Stimulated activated memory B cell treated with anti-CD40 and anti-IgM and Interleukin-4, amounts not matched to agents 10 μg/mL and 1 μg/mL and 100 μg/mL, for 72 hours (primary cell): ENCODE measurements around the gene MAMLD1.

ENCODE experiments used
- ATAC-seq: fragments of 150-1000 bp; cut with Tn5 transposase; 2 replicates; pipeline ENCODE4 v1.10.0; 2021
- H3K27ac Mint-ChIP-seq: one replicate; pipeline ENCODE4 v1.8.0; 2022; ENCODE audit warnings: mild to moderate bottlenecking, mixed read lengths
- H3K27me3 Mint-ChIP-seq: one replicate; pipeline ENCODE4 v1.8.0; 2022; ENCODE audit warnings: mixed read lengths
- H3K36me3 Mint-ChIP-seq: one replicate; pipeline ENCODE4 v1.8.0; 2022; ENCODE audit warnings: mixed read lengths
- H3K4me1 Mint-ChIP-seq: one replicate; pipeline ENCODE4 v1.8.0; 2022; ENCODE audit warnings: mixed read lengths
- H3K4me3 Mint-ChIP-seq: one replicate; pipeline ENCODE4 v1.8.0; 2022; ENCODE audit warnings: mild to moderate bottlenecking, moderate library complexity, mixed read lengths
- H3K9me3 Mint-ChIP-seq: one replicate; pipeline ENCODE4 v1.8.0; 2022; ENCODE audit warnings: mixed read lengths

MAMLD1 gene

DNA sequence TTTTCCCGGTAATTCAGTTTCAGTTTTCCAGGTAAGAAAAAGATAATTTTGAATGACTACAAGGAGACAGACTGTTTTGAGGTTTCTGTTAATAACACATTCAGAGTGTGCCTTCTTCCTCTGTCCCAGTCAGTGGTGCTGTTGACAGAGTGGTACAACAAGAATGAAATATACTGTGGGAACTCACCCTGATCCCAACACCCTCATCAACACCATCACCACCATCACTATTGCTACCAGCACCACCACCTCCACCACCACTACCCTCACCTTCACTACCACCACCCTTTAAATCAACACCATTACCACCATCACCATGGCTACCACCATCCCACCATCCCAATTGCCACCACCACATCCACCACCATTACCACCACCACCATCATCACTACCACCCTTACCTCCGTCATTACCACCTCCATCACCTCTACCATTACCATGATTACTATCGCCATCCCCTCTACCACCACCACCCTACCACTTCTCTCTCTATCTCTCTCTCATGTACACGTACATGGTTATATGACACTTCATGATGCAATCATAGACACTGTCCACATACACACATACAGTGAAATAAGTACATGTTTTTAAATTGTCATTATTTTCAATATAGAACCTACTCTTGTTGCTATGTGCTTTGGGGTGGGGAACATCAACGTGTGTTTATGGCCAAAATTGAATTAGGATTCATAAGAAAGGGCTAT, 91.5 kb downstream of the MAMLD1 start:
- no peaks in the 10 kb centered on the region for H3K27me3 Mint-ChIP-seq
- H3K4me1 Mint-ChIP-seq: no peaks in the 10 kb centered on the region
- H3K27ac Mint-ChIP-seq: no peak overlapping the region
- H3K36me3 Mint-ChIP-seq: peaks cover 9% of the 10 kb centered on the region
- no peak overlapping the region for H3K4me3 Mint-ChIP-seq
- no peak for ATAC-seq
- H3K9me3 Mint-ChIP-seq: no peaks in the 10 kb centered on the region

DNA sequence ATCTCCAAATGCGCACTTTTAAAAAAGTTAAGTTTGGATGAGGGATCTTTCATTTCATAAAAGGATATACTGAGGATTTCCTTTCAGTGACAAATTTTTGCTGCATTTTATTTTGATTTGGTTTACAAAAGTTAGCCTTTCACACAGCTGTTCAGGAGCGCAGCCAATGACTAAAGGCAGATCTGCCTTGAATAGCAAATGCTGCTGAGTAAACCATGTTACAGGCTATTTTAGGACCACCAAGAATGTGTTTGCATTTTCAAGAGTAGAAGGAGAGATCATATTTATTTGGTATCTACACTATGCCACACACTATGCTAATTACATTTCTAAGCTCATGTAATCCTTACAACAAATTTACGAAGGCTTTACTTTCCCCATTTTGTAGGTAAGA, 92.1 kb downstream of the MAMLD1 start:
- no peaks in the 10 kb centered on the region for H3K27me3 Mint-ChIP-seq
- no peaks in the 10 kb centered on the region for H3K4me1 Mint-ChIP-seq
- H3K36me3 Mint-ChIP-seq: peaks cover 9% of the 10 kb centered on the region
- H3K9me3 Mint-ChIP-seq: no peaks in the 10 kb centered on the region
- H3K27ac Mint-ChIP-seq: no peak overlapping the region
- no peak for ATAC-seq
- no peak overlapping the region for H3K4me3 Mint-ChIP-seq

DNA sequence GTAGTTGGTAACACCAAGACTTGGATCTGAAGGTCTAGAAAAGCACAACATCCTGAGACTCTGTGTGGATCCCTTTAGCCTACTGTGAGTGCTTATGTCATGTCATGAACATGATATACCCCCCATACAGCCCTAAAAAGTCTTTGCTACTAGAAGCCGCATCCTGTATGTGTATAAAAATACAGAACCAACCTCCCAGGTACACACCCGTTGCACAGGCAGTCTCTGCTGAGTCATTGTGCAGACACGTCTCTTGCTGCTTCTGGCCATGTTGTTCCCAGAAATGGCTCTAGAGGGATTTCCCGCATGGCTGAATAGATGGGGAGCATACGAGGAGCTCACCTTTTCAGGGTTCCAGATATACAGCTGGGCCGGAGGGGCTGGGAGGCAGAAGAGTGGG, 93.3 kb downstream of the MAMLD1 start:
- ATAC-seq: no peak
- no peaks in the 10 kb centered on the region for H3K4me1 Mint-ChIP-seq
- no peak overlapping the region for H3K4me3 Mint-ChIP-seq
- no peak overlapping the region for H3K27ac Mint-ChIP-seq
- H3K9me3 Mint-ChIP-seq: no peaks in the 10 kb centered on the region
- H3K27me3 Mint-ChIP-seq: no peaks in the 10 kb centered on the region
- peaks cover 9% of the 10 kb centered on the region for H3K36me3 Mint-ChIP-seq

DNA sequence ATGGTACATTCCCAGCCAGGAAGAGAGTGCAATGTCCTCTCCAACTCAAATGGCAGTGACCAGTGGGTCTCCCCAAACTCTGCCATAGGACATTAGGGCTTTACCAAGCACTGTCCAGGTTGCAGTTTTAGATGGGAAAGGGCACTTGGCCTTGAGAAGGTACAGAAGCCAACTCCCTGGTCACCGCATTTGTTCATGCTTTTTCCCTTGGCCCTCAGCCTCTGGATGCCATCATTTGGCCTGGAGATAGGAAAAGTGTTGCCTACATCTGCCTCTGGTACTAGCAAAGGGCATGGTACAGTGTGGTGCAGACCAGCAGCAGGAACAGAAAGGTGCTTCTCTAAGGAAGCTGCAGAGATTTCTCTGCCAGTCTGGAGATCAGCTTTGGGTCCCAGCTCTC, 93.8 kb downstream of the MAMLD1 start:
- Mint-ChIP-seq H3K4me3 (no peak overlapping the region), H3K27ac (no peak overlapping the region), H3K36me3 (peaks cover 9% of the 10 kb centered on the region), H3K27me3 (no peaks in the 10 kb centered on the region), H3K4me1 (no peaks in the 10 kb centered on the region), H3K9me3 (no peaks in the 10 kb centered on the region)
- no peak for ATAC-seq

DNA sequence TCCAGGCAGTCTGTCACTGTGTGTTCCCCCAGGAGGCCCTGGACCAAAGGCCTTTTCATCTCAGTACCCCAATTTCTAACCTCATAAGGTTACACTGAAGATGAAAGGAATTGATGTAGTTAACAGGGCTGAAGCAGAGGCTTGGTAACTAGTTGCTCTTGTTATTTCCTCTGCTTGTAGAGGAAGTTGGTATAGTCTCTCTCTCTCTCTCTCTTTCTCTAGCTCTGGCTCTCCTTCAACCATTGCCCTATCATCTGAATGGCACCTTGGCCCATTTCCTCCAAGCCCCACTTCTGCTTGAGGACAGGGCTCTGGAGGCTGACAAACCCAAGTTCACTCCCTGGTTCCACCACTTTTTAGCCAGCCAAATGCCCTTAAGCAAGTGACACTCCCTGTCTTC, 96.1 kb downstream of the MAMLD1 start:
- Mint-ChIP-seq H3K27ac (no peak overlapping the region), H3K4me3 (no peak overlapping the region), H3K4me1 (no peaks in the 10 kb centered on the region), H3K27me3 (no peaks in the 10 kb centered on the region), H3K9me3 (no peaks in the 10 kb centered on the region), H3K36me3 (no peaks in the 10 kb centered on the region)
- no peak for ATAC-seq

DNA sequence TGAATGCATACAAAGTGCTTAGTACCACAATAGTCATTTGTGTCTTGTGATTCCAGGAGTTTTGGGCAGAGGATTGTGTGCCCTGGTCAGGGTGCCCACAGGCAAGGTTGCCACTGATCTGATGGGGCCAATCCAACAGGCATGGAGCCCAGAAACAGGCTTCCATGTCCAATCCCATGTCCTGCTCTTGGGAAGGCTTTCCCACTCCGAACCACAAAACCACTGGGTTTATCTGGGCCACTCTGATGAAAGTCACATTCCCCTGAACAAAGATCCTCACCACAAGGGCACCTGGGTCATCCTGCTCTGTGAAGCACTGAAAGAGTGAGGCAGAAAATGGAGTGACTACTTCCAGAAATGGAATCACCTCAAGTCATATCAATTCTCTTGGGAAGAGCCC, 96.9 kb downstream of the MAMLD1 start:
- Mint-ChIP-seq H3K27me3 (no peaks in the 10 kb centered on the region), H3K9me3 (no peaks in the 10 kb centered on the region), H3K27ac (no peak overlapping the region), H3K4me1 (no peaks in the 10 kb centered on the region), H3K36me3 (no peaks in the 10 kb centered on the region), H3K4me3 (no peak overlapping the region)
- ATAC-seq: no peak

DNA sequence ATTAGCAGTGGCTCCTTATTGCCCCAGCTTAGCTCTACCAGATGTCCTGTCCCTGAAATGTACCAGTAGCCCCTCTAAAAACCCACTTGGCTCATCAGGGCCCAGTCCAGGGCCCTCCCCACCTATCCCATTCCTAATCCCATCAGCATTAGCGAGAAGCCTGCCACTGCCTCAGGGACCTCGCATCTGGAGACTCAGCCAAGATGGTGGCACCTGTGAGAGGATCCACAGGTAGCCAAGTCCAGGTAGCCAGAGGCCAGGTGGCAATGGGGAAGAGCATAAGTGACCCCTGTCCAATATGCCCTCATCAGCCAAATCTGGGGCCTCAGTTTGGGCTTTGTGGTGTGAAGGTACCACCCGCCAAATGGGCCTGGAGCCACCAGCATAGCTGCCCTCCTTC, 97.7 kb downstream of the MAMLD1 start:
- ATAC-seq: no peak
- no peaks in the 10 kb centered on the region for H3K36me3 Mint-ChIP-seq

DNA sequence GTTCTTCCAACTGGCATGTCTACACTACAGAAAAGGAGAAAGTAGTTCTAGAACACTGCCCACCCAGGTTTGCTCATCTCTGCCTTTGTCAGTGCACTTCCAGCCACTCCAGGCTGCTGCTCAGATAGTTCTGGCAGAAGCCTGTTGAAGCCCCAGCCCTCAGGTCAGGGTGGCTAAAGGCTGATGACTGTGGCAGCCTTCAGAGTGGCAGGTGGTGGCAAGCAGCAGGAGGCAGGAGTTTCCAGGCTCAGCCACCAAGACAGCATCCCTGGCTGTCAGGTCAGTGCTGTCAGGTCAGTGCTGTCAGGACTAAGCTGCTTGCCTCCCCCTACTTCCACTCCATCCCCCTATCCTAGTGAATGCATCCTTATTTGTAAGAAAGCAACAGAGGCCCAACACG, 100.4 kb downstream of the MAMLD1 start:
- Mint-ChIP-seq H3K9me3 (no peaks in the 10 kb centered on the region), H3K36me3 (no peaks in the 10 kb centered on the region), H3K27me3 (no peaks in the 10 kb centered on the region), H3K4me1 (no peaks in the 10 kb centered on the region), H3K4me3 (no peak overlapping the region), H3K27ac (no peak overlapping the region)
- ATAC-seq: no peak

More for the DNA sequence above, 97.7 kb downstream of the MAMLD1 start:
- no peaks in the 10 kb centered on the region for H3K27me3 Mint-ChIP-seq
- H3K4me3 Mint-ChIP-seq: no peak overlapping the region
- no peaks in the 10 kb centered on the region for H3K4me1 Mint-ChIP-seq
- no peaks in the 10 kb centered on the region for H3K9me3 Mint-ChIP-seq
- H3K27ac Mint-ChIP-seq: no peak overlapping the region

DNA sequence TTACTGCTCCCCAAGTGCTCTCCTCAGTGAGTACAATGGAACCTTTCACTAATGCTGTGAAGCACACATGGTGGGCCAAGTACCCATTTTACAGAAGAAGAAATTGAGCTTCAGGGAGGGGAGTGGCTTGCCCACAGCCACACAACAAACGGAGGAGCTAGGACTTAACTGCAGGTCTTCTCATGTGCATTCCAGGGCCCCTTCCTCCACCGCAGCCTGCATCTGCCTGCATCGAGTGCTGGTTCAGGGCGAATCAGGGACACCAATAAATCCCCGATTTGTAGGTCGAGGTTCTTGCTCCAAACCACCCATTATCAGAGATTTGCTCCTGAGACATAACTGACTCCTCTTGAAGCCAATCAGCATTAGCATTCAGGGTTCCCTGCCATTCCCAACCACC, 100.9 kb downstream of the MAMLD1 start:
- H3K4me1 Mint-ChIP-seq: no peaks in the 10 kb centered on the region

DNA sequence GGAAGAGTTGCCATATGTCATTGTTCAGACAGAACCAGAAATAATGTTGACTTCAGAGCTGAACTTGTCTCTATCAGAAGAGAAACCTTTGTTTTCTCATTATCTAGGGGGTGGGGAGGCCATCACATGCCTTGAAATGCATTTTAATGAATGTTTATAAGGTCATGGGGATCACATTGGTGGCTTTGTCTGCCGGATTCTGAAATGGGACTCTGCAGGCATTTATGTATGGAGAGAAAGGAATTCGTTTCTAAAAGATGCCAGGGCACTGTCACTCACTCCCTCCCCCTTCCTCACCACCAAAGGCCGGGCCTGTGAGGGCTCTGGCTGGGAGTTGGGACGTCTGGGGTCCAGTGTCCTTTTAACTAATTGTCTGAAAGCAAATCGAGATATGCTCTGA, 102.2 kb downstream of the MAMLD1 start:
- H3K27ac Mint-ChIP-seq: no peak overlapping the region
- no peaks in the 10 kb centered on the region for H3K27me3 Mint-ChIP-seq
- H3K4me3 Mint-ChIP-seq: no peak overlapping the region
- no peaks in the 10 kb centered on the region for H3K4me1 Mint-ChIP-seq
- no peak for ATAC-seq
- H3K36me3 Mint-ChIP-seq: no peaks in the 10 kb centered on the region
- no peaks in the 10 kb centered on the region for H3K9me3 Mint-ChIP-seq

More for the DNA sequence above, 100.9 kb downstream of the MAMLD1 start:
- Mint-ChIP-seq H3K36me3 (no peaks in the 10 kb centered on the region), H3K27me3 (no peaks in the 10 kb centered on the region), H3K27ac (no peak overlapping the region), H3K9me3 (no peaks in the 10 kb centered on the region), H3K4me3 (no peak overlapping the region)
- ATAC-seq: no peak

DNA sequence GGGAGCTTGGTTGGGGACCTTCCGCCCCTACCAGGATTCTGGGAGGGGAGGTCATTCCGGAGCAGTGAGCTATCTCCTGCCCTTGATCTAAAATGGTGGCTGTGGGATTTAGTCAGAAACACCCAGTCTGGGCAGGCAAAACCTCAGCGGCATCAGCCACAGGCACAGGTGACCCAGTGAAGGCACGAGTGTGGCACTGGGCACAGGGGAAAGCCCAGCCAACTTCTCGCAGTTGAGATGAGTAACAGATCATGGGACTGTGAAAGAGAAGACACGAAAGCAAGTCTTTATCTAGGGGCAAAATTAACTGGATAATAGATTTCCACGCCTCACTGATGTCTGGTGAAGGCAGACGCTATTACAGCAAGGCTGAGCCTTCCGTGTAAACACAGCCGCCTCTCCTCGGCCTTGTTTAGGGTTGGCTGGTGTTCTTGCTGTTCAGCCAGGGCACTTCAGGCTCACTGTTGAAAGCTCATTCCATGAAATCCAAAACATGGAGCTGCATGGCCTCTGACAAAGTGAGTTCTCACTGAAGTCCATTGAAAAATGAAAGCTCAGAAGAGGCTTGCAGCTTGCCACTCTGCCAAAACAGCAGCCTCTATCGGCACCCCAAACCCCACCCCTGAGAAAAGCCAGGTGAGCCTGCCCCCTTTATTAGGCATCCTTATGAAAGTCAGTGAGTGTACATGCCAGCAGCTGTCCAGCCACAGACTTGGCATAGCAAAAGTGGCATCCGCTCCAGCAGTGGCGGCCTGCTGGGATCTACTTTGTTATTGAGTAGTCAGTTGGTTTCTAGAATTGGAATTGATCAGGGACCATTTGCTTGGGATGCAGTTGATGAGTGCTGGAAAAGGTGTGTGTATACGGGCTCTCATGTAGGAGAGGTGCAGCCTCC, 103.0 kb downstream of the MAMLD1 start:
- Mint-ChIP-seq H3K4me3 (no peak overlapping the region), H3K9me3 (no peaks in the 10 kb centered on the region), H3K36me3 (no peaks in the 10 kb centered on the region), H3K4me1 (no peaks in the 10 kb centered on the region), H3K27ac (no peak overlapping the region), H3K27me3 (no peaks in the 10 kb centered on the region)
- no peak for ATAC-seq

DNA sequence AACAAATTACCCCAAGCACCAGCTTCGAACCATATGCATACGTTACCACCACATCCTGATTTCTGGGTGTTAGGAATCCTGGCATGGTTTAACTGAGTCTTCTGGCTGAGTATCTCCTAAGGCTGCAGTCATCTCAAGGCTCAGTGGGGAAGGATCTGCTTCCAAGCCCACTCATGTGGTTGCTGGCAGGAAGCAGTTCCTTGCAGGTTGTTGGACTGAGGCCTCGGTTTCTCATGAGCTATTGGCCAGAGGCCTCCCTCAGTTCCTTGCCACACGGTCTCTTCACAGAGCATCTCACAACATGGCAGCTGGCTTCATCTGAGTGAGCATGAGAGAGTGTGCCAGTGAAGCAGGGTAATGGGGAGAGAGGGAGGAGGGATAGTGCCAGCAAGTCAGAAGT, 109.2 kb downstream of the MAMLD1 start:
- Mint-ChIP-seq H3K36me3 (no peaks in the 10 kb centered on the region), H3K27me3 (no peaks in the 10 kb centered on the region), H3K27ac (no peak overlapping the region), H3K4me3 (no peak overlapping the region), H3K9me3 (no peaks in the 10 kb centered on the region), H3K4me1 (peaks cover 8% of the 10 kb centered on the region)
- ATAC-seq: no peak

DNA sequence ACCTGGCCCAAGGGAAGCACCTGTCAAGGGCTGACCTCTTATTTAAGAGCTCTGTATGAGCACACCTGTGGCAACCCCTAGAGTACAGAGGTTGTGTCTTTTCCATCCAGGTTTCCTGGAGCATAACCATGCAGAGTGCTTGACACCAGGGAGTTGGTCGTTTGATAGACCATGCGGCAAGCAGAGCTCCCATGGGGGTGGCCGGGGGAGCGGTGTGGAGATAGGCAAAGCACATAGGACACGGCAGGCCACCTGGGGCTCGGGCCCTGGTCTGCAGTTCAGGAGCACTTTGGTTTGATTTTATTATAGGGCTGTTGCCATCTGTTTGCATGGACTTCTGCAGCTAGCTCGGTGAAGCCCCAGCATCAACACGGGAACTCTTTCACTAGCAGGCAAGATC, 110.3 kb downstream of the MAMLD1 start:
- H3K4me1 Mint-ChIP-seq: peaks cover 19% of the 10 kb centered on the region
- H3K27me3 Mint-ChIP-seq: no peaks in the 10 kb centered on the region
- H3K27ac Mint-ChIP-seq: no peak overlapping the region
- no peaks in the 10 kb centered on the region for H3K9me3 Mint-ChIP-seq
- no peak overlapping the region for H3K4me3 Mint-ChIP-seq
- no peak for ATAC-seq
- no peaks in the 10 kb centered on the region for H3K36me3 Mint-ChIP-seq

DNA sequence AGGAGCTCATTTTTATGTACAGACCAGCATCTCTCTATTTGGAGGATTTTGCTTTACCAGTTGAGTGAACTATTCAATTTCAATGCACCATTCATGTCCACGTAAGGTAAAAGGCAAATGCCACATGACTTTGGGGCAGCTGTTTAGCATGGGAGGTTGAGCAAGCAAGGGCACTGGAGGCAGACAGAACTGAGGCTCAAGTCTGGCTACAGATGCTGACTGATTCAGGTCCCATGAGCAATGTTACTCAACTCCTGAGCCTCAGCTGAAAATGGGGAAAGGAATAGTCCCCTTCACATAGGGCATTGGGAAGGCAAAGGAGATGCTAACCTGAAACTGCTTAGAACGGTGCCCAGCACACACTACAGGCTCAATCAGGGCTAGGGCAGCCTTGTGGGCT, 112.3 kb downstream of the MAMLD1 start:
- Mint-ChIP-seq H3K4me1 (peaks cover 26% of the 10 kb centered on the region), H3K27ac (no peak overlapping the region), H3K4me3 (no peak overlapping the region), H3K9me3 (no peaks in the 10 kb centered on the region), H3K27me3 (no peaks in the 10 kb centered on the region), H3K36me3 (no peaks in the 10 kb centered on the region)
- ATAC-seq: no peak

DNA sequence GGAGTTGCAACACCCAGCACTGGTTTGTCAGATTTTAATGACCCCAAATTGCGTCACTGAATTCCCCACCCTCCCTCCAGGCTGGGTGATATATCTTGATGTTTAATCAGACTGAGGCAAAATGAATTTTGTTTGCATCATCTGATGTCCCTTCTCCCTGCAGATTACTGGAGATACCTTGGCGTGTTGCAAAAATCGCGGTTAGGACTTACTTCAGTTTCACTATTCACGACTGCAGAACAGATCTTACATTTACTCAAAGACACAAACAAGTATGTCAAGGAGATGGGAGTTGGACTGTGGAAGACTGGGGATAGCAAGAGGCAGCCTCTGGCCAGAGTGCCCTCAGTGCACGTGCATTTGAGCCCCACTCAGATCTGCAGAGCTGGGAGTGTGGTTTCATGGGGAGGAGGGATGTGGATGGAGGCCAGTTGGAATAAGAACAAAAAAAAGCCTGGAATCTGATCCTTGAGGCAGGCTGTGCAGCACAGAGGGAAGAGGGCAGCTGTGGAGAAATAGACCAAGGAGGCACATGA, 113.1 kb downstream of the MAMLD1 start:
- Mint-ChIP-seq H3K4me3 (no peak overlapping the region), H3K27ac (no peak overlapping the region), H3K4me1 (peaks cover 26% of the 10 kb centered on the region), H3K9me3 (no peaks in the 10 kb centered on the region), H3K27me3 (no peaks in the 10 kb centered on the region), H3K36me3 (no peaks in the 10 kb centered on the region)
- no peak for ATAC-seq

DNA sequence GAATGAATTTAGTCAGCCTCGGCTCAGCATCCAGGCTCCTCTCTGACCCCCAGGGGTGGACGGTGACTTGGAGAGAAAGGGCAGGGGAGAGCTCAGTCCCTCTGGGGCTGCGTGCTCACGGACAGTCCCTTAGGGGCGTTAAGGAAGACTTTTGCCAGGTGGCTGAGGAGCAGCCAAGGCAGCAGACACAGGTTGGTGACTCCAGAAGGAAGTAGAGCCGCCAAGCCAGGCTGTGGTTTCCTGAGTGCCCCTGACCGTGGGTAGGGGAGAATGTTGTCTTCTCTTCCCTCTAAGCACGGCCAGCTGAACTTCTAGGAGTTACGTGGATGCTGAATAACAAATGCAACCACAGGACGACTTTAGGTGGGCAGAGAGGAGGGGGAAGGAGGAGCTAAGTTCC, 114.3 kb downstream of the MAMLD1 start:
- H3K27ac Mint-ChIP-seq: no peak overlapping the region

More for the DNA sequence above, 114.3 kb downstream of the MAMLD1 start:
- ATAC-seq: no peak
- H3K9me3 Mint-ChIP-seq: no peaks in the 10 kb centered on the region
- H3K4me3 Mint-ChIP-seq: no peak overlapping the region
- no peaks in the 10 kb centered on the region for H3K36me3 Mint-ChIP-seq
- H3K27me3 Mint-ChIP-seq: no peaks in the 10 kb centered on the region
- peaks cover 36% of the 10 kb centered on the region for H3K4me1 Mint-ChIP-seq
